ENCODE results near the gene GOLT1A.

Gene GOLT1A

DNA sequence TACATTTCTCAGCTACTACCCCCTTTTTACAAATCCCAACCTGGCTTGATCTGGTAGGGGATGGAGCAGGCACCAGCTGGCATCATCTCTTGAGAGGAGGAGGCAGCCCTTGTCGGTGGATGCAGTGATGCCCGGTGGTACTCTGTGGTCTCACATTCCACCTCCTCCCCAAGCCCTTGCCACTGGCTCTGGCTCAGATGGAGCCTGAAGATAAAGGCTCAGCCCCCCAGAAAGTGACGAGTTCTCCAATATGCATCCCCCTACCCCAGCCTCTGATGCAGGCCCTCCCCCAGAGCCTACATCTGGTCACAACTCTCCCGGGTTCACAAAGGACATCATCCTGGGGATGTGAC is 3.8 kb upstream of the GOLT1A start:
- DNase-seq = no peak

- no peak for DNase-seq
Observed at GRCh38 chr1:204216880-204217647, 3.3 kb upstream of the GOLT1A start.

DNA sequence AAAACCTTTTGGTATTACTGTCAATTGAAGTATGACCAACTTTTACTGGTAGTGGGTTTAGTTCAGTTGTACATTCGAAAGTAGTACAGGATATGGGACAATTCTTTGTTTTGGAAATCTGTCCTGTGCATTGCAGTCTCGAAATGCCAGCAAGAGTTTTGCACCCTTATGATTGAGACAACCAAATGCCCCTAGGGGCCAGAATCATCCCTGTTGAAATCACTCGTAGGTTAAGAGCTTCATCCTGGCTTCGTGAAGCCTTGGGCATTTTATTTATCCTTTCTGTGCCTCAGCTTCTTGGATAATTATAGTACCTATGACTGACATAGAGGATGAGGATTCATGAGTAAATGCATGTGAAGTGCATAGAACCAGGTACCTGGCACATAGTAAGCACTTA is 2.4 kb upstream of the GOLT1A start:
- no peak for DNase-seq

- no peak for DNase-seq
Observed at GRCh38 chr1:204212715-204213114, 1.1 kb downstream of the GOLT1A start.

GRCh38 chr1:204211046-204211445 is 2.7 kb downstream of the GOLT1A start:
- DNase-seq = no peak

- peak; percentile 80 for DNase-seq
Observed at GRCh38 chr1:204207136-204207616, 6.6 kb downstream of the GOLT1A start.

DNA sequence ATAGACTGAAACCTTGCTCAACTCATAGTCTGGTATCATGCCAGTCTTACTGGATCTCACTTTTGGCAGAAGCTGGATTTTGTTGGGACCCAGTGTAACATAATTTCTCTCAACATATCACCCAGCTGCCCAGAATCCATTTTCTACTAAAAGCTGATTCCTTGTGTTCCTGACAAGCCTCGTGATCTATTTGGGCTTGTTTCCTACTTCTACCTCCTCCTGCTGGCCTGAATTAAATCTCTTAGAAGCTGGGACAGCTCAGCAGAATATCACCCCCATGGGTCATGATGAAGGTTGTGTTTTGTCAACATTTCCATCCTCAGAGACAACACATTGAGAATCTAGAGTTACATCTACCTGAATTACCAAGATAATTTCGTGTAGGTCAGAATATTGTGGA is 7.7 kb downstream of the GOLT1A start:
- DNase-seq = no peak

DNA sequence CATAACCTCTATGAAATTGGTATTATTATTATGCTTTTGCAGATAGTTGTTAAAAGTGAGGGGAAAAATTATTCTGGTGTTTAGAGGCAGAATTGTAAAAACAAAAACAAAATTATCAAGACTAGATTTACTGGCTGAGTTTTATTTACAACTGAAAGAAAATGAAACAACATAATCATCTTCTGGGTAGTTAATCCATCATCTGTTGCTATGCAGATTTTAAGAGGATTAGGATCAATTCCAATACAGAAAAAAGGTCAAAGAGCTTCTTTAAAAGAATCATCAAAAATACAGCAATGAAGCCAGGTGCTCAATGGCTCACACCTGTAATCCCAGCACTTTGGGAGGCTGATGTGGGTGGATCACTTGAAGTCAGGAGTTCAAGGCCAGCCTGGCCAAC is 8.3 kb downstream of the GOLT1A start:
- no peak for DNase-seq

DNA sequence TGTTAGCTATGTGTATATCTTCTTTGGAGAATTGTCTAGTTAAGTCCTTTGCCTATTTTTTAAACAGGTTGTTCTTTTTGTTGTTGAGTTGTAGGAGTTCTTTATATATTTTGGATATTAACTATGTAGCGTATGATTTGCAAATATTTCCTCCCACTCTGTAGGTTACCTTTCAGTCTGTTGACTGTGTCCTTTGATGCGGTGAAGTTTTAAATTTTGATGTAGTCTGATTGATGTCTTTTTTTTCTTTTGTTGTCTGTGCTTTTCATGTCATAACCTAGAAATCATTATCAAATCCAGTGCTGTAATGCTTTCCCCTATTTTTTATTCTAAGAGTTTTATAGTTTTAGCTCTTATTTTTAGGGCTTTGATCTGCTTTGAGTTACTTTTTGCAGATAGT is 8.8 kb downstream of the GOLT1A start:
- no peak for DNase-seq

- no peak for DNase-seq
Observed at GRCh38 chr1:204203206-204203767, 10.5 kb downstream of the GOLT1A start.

DNA sequence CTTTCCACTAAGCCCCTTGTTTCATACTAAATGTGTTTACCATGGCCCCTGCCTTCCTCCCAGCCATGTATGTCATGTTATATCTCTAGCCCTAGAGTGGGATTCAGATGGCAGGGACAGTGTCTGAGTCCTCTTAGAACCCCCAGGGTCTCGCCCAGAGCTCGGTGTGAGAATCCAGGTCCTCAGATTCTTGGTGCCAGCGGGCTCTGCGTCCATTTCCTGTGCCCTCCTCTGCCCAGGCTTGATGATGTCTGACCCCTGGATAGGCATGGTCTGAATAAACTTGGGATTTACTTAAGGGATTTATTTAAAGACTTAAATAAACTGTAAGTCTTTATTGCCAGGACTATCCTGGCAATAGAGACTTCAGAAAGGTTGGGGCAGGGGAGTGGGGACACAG is 11.3 kb downstream of the GOLT1A start:
- no peak for DNase-seq

DNA sequence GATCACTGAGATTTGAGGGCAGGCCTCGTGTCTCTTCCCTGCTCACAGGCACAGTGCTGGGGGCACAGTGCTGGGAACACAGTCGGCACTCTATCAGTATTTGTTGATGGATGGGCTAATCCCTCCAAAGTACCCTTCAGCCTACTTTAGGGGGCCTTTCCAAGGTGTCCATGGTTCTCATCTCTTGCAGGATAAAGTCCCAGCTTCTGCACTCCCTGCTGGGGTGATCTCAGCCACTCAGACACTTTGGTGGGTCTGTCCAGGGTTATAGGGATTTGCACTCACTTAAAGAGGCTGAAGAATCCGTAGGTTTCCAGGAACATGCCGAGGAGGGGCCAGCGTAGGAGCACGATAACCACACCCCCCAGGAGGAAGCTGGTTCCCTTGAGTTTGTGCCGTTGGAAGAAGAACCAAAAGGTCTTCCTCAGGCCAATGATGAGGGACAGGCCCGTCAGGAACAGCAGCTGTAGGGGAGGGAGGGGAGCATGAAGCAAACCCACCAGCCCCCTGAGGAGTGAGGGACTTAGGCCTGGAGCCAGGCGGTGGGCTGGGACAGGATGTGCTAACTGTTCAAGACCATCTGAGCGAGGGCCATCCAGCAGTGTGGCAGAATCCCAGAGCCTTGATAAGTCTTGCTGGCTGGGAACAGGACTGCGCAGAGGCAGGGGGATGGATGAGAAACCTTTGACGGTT is 12.3 kb downstream of the GOLT1A start:
- no peak for DNase-seq

DNA sequence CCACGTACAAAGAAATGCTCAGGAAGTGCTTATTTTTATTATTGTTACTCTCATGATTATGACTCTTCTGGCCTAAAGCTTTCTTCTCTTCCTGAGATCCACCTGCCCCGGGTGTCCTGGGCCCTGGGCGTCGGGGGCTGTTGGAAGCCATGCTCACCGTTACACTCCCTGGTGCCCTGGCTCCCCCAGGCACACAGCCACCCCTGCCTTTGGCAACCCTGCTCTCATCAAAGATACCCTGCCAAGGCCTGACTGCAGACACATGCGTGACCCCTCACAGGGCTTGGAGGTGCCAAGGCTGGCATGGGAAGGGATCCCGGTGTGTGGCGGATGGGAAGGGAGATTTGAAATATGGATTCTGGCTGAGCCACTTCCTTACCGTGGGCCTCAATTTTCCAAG is 14.2 kb downstream of the GOLT1A start:
- no peak for DNase-seq

GRCh38 chr1:204198348-204199340 is 15.1 kb downstream of the GOLT1A start:
- DNase-seq = no peak

GRCh38 chr1:204197068-204197467 is 16.7 kb downstream of the GOLT1A start:
- DNase-seq = no peak

DNA sequence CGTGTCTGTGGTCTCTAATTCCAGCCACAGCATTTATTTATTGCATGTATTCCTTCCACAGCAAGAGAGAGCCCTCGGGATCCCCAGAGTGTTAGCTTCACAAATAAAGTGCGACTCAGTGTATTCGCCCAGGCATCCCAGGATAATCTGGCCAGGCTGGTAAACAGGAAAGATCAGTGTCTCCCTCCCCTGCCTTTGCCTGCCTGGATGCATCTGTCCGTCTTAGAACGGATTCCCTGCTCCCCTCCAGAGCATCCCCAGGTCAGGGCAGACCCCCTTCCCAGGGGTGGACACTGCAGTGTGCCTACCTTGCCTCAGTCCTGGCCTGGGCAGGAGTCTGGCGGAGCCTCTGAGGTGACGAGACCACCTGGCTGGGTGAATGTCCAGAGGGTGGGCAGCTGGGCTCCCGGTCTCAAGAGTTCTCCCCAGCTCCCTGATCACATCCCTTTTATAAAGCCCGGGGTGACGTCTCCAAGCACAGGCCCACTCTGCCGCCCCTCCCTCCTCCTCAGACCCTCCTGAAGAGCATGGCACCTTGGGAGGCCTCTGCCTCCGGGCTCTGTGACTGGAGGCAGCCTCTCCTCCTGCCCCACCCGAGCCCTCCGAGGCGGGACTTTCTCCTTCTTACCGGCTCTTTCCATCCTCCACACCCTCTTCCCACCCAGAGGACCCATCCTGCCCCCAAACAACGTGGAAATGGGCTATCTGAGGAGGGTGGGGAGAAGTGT is 17.6 kb downstream of the GOLT1A start, which contains the start of gene KISS1:
Gene KISS1, minus strand, starts transcription at position 424 of the 728 bp plus-strand sequence. CDS start 3,615 bp downstream, outside the sequence.
- no peak for DNase-seq

GRCh38 chr1:204194771-204195170 is 19.0 kb downstream of the GOLT1A start:
- DNase-seq = no peak

DNA sequence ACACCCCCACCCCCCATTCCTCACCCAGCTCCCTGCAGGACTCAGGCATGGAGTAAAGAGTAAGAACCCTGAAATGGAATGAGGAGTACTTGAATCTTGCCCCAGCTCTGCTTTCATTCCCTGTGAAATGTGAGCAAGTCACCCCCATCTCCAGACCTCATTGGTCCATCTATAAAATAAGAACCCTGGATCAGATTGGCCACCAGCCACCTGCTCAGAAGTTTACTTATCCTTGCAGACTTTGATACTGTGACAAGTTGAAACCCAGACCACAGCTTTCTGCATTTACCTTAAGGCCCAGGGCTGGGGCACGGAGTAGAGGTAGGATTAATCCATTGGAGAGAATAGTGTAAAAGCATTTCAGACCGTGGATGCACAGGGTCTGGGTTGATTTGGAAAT is 19.7 kb downstream of the GOLT1A start:
- no peak for DNase-seq

DNA sequence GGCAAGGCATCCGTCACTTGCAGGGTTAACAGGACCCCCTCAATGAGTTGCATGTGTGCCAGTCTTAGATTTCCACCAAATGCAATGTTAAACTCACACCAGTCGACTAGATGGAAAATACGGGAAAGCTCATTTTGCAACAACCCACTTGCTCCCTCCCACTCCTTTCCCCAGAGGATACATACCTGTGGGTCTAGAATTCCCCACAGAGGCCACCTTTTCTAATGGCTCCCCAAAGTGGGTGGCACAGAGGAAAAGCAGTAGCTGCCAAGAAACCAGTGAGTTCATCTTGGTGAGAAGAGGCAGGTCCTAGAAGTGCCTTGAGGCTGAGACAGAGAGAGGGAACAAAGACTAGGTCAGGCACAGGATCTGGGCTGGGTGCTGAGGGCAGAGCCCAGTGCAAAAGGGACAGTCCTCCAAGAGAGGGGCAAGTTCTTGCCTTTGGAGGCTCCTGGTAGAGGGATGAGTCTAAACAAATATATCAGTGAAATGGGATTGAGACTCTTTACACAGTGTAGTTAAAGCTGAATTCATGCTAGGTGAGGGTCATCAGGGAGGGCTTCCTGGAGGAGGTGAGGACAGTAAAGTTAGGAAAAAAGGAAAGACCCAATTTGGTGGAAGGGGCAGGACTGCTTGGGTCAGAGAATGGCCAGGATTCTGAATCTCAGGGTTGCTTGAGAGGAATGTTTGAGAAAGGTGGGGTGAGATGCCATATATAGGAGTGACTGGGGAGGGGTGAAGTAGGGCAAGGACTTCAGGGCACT is 21.0 kb downstream of the GOLT1A start:
- no peak for DNase-seq

DNA sequence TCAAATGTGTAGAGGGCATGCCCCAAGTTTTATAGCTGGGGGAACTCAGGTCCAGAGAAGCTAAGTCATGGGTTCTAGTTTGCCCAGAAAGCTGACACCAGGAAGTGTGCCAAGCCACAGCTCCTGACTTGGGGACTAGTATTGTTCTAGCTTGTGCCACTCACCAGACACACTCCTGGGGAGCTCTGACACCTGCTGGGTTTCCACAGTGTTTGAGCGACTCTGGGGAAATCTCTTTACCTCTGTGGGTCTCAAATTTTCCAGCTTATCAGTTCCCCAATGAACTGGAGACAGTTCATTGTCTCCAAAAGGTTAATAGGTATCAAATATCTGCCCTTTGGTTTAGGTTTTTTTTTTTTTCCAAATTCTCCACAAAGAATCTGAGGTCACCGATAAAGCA is 21.7 kb downstream of the GOLT1A start:
- DNase-seq = no peak

DNA sequence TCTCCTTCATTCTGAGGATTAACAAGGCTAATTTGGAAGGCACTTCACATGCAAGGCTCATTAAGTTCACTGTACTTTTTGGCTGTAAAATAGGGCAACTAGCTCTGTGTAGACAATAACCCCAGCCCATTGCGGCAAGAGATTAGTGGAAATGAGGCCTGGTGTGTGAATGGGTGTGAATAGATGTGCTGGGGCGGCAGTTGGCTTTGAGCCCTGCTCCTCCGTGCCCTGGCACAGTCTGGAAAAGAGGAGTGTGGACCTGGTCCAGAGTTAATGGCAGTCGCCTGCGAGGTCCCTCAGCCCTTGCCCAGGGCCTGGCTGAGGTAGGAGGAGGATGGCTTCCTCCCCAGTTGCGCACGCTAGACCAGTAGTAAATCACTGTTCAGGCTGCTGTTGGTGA is 22.3 kb downstream of the GOLT1A start:
- no peak for DNase-seq
